H9 (cell line): ENCODE data around the gene VPS45. TPM values are rescaled to one million over a fixed set of nuclear protein-coding genes. Genes with fewer than 3 reads are reported as not detected.

ENCODE experiments used
- DNase-seq: peaks from one replicate; pipeline ENCODE4 v3.0.0-alpha.2; 2017
- H2AFZ ChIP-seq: one replicate; pipeline ENCODE4 v1.6.1; 2013; ENCODE audit warnings: mild to moderate bottlenecking, low read length, control low read depth, moderate library complexity
- H2AK5ac ChIP-seq: 2 replicates; pipeline ENCODE4 v1.6.1; 2013; ENCODE audit warnings: low read length, control low read depth, mixed read lengths; ENCODE audit not compliant: insufficient read length
- H2BK120ac ChIP-seq: one replicate; pipeline ENCODE4 v1.6.1; 2013; ENCODE audit warnings: low read depth, mild to moderate bottlenecking, low read length, control low read depth, inconsistent platforms; ENCODE audit not compliant: poor library complexity, severe bottlenecking
- H2BK12ac ChIP-seq: 2 replicates; pipeline ENCODE4 v1.6.1; 2013; ENCODE audit warnings: low read length, control low read depth, mixed read lengths, low read depth; ENCODE audit not compliant: insufficient read length
- H2BK15ac ChIP-seq: 2 replicates; pipeline ENCODE4 v1.6.1; 2013; ENCODE audit warnings: low read depth, low read length, control low read depth
- H2BK20ac ChIP-seq: one replicate; pipeline ENCODE4 v1.6.1; 2013; ENCODE audit warnings: low read depth, mild to moderate bottlenecking, low read length, control low read depth, inconsistent platforms; ENCODE audit not compliant: poor library complexity, severe bottlenecking
- H2BK5ac ChIP-seq: 2 replicates; pipeline ENCODE4 v1.6.1; 2013; ENCODE audit warnings: low read length, control low read depth, mixed read lengths; ENCODE audit not compliant: insufficient read length
- H3K14ac ChIP-seq: 2 replicates; pipeline ENCODE4 v1.6.1; 2013; ENCODE audit warnings: low read length, control low read depth; ENCODE audit not compliant: insufficient read depth
- H3K18ac ChIP-seq: 2 replicates; pipeline ENCODE4 v1.6.1; 2013; ENCODE audit warnings: low read depth, mild to moderate bottlenecking, mixed read lengths, low read length, control low read depth; ENCODE audit not compliant: insufficient read length
- H3K23ac ChIP-seq: 2 replicates; pipeline ENCODE4 v1.6.1; 2013; ENCODE audit warnings: low read length, control low read depth, mixed read lengths, low read depth; ENCODE audit not compliant: insufficient read length
- H3K23me2 ChIP-seq: 2 replicates; pipeline ENCODE4 v1.6.1; 2013; ENCODE audit warnings: low read depth, mild to moderate bottlenecking, mixed read lengths, low read length, control low read depth; ENCODE audit not compliant: insufficient read length, poor library complexity, severe bottlenecking
- H3K27ac ChIP-seq: 2 replicates; pipeline ENCODE4 v1.5.1; 2013; ENCODE audit warnings: low read length, control low read depth, mixed read lengths, low read depth; ENCODE audit not compliant: insufficient read length
- H3K27me3 ChIP-seq: 2 replicates; pipeline ENCODE4 v1.6.1; 2013; ENCODE audit warnings: low read length, control low read depth, inconsistent platforms; ENCODE audit not compliant: insufficient read depth
- H3K4ac ChIP-seq: 2 replicates; pipeline ENCODE4 v1.6.1; 2013; ENCODE audit warnings: low read depth, mild to moderate bottlenecking, control low read depth, inconsistent platforms, low read length, moderate library complexity
- H3K4me1 ChIP-seq: 2 replicates; pipeline ENCODE4 v1.6.1; 2013; ENCODE audit warnings: low read length, control low read depth, inconsistent platforms; ENCODE audit not compliant: insufficient read depth
- H3K4me2 ChIP-seq: 2 replicates; pipeline ENCODE4 v1.6.1; 2013; ENCODE audit warnings: low read length, control low read depth, mixed read lengths; ENCODE audit not compliant: insufficient read length, insufficient read depth
- H3K56ac ChIP-seq: 2 replicates; pipeline ENCODE4 v1.6.1; 2013; ENCODE audit warnings: low read depth, mild to moderate bottlenecking, mixed read lengths, low read length, control low read depth; ENCODE audit not compliant: insufficient read length
- H3K79me1 ChIP-seq: 2 replicates; pipeline ENCODE4 v1.6.1; 2013; ENCODE audit warnings: low read depth, mild to moderate bottlenecking, moderate library complexity, low read length, control low read depth, inconsistent platforms; ENCODE audit not compliant: insufficient read depth, poor library complexity, severe bottlenecking
- H3K79me2 ChIP-seq: 2 replicates; pipeline ENCODE4 v1.6.1; 2013; ENCODE audit warnings: low read length, control low read depth, inconsistent platforms; ENCODE audit not compliant: insufficient read depth
- H3K9ac ChIP-seq: 2 replicates; pipeline ENCODE4 v1.6.1; 2013; ENCODE audit warnings: low read length, control low read depth, mixed read lengths; ENCODE audit not compliant: insufficient read length; ENCODE audit errors: extremely low read depth
- H3K9me3 ChIP-seq: one replicate; pipeline ENCODE4 v1.6.1; 2013; ENCODE audit warnings: low read depth, low read length, inconsistent platforms; ENCODE audit not compliant: control insufficient read depth
- H3T11ph ChIP-seq: one replicate; pipeline ENCODE4 v1.6.1; 2013; ENCODE audit warnings: mild to moderate bottlenecking, low read length, control low read depth, inconsistent platforms
- H4K20me1 ChIP-seq: one replicate; pipeline ENCODE4 v1.6.1; 2013; ENCODE audit not compliant: control insufficient read depth, insufficient read length, insufficient read depth
- H4K5ac ChIP-seq: 2 replicates; pipeline ENCODE4 v1.6.1; 2013; ENCODE audit warnings: low read depth, mild to moderate bottlenecking, mixed read lengths, low read length, control low read depth; ENCODE audit not compliant: insufficient read length
- H4K8ac ChIP-seq: replicated peaks from 2 replicates; pipeline ENCODE4 v1.6.1; 2013; ENCODE audit warnings: low read length, control low read depth, mixed read lengths, low read depth; ENCODE audit not compliant: insufficient read length
- H4K91ac ChIP-seq: 2 replicates; pipeline ENCODE4 v1.6.1; 2013; ENCODE audit warnings: low read depth, mild to moderate bottlenecking, moderate library complexity, mixed read lengths, low read length, control low read depth; ENCODE audit not compliant: insufficient read length
- H3K27ac Mint-ChIP-seq, 3 experiments: 2 replicates in 2 of 3; 3 replicates in 1 of 3; pipeline ENCODE4 v1.8.0; 2020 to 2021; ENCODE audit warnings: mixed read lengths in 3 of 3, mild to moderate bottlenecking in 1 of 3, moderate library complexity in 1 of 3
- H3K27me3 Mint-ChIP-seq: 2 replicates; pipeline ENCODE4 v1.8.0; 2021; ENCODE audit warnings: low read depth, mild to moderate bottlenecking, moderate library complexity, mixed read lengths
- H3K36me3 Mint-ChIP-seq, 3 experiments: 2 replicates in 2 of 3; 3 replicates in 1 of 3; pipeline ENCODE4 v1.8.0; 2020 to 2021; ENCODE audit warnings: low read depth in 3 of 3, mixed read lengths in 3 of 3; ENCODE audit not compliant: insufficient read depth in 1 of 3
- H3K4me1 Mint-ChIP-seq, 2 experiments: 2 replicates each; pipeline ENCODE4 v1.8.0; 2020; ENCODE audit warnings: mixed read lengths in 2 of 2
- H3K4me3 Mint-ChIP-seq, 2 experiments: 2 replicates in 1 of 2; 3 replicates in 1 of 2; pipeline ENCODE4 v1.8.0; 2020 to 2021; ENCODE audit warnings: mild to moderate bottlenecking in 2 of 2, mixed read lengths in 2 of 2, moderate library complexity in 1 of 2
- H3K9me3 Mint-ChIP-seq, 2 experiments: 2 replicates in 1 of 2; 3 replicates in 1 of 2; pipeline ENCODE4 v1.8.0; 2020; ENCODE audit warnings: mild to moderate bottlenecking in 2 of 2, mixed read lengths in 2 of 2, moderate library complexity in 1 of 2
- CTCF ChIP-seq: fragments of 200-600 bp; sonication (generic); conservative IDR thresholded peaks from 3 replicates; pipeline ENCODE4 v1.8.0; 2021; ENCODE audit warnings: antibody characterized with exemption, mild to moderate bottlenecking
- WGBS: extraction: QIAGEN DNeasy Blood & Tissue Kit; methylation state at CpG from one replicate; pipeline ENCODE4 v1.1.7; 2013; ENCODE audit warnings: missing lambda C conversion rate, low lambda C conversion rate, mixed read lengths; ENCODE audit not compliant: insufficient read length; ENCODE audit errors: extremely low coverage; 5-methylcytosine and 5-hydroxymethylcytosine counted together
- total RNA-seq: library from RNA; stranded (reverse); gene quantifications from 2 replicates; pipeline ENCODE4 v1.2.1, GENCODE V29; 2021

The VPS45 gene
- total RNA-seq, 1 experiment from 2014 or later, result 31.8 TPM

- Histone ChIP-seq H4K20me1 (no peaks in the 10 kb centered on the region), H3T11ph (no peak overlapping the region), H3K79me1 (no peaks in the 10 kb centered on the region), H3K9me3 (no peaks in the 10 kb centered on the region), H2BK20ac (no peak overlapping the region), H3K27me3 (no peaks in the 10 kb centered on the region), H4K8ac (no peak overlapping the region), H2BK15ac (no peak overlapping the region), H3K56ac (no peak overlapping the region), H4K5ac (no peak overlapping the region), H3K9ac (no peak overlapping the region), H3K4me1 (no peaks in the 10 kb centered on the region), H4K91ac (no peak overlapping the region), H3K14ac (no peak overlapping the region), H2AK5ac (no peak overlapping the region), H3K4ac (no peak overlapping the region), H3K23ac (no peak overlapping the region), H2AFZ (no peak overlapping the region), H3K27ac (no peak overlapping the region), H3K23me2 (no peaks in the 10 kb centered on the region), H3K18ac (no peak overlapping the region), H3K79me2 (no peaks in the 10 kb centered on the region), H2BK120ac (no peak overlapping the region), H2BK12ac (no peak overlapping the region), H2BK5ac (no peak overlapping the region), H3K4me2 (no peak overlapping the region)
- DNase-seq, result no peak
- no peak overlapping the region for H3K27ac Mint-ChIP-seq
- no peak overlapping the region for H3K4me3 Mint-ChIP-seq
- peaks cover 16 to 23% (median 16%) of the 10 kb centered on the region in 3 experiments for H3K36me3 Mint-ChIP-seq
- H3K9me3 Mint-ChIP-seq, result peaks cover 7 to 13% of the 10 kb centered on the region in 2 experiments
- WGBS, result no CpG with 5 or more reads among the region's 2 CpGs
- no peak for TF ChIP-seq CTCF
- no peaks in the 10 kb centered on the region for H3K27me3 Mint-ChIP-seq
- no peaks in the 10 kb centered on the region for H3K4me1 Mint-ChIP-seq
These were observed 51.1 kb downstream of the VPS45 start for GRCh38 chr1:150118716-150119115.
